ENCODE data around the gene FAT2. TPM values are rescaled to one million over a fixed set of nuclear protein-coding genes. Genes with fewer than 3 reads are reported as not detected.

Gene FAT2
- total RNA-seq, 4 donors from 2014 or later = not detected

- H3K4me1 ChIP-seq = peaks cover 11 to 13% of the 10 kb centered on the region in 2 donors
- TF ChIP-seq POLR2A (IDR thresholded peaks at IDR 0.05) (no peak), CTCF (IDR thresholded peaks at IDR 0.05 in 4 of 5, conservative IDR thresholded peaks at IDR 0.05 in 1 of 5) (no peak)
- in situ Hi-C loops (cut with MboI; ENCODE audit: low sequenced_read_pairs in 4 of 4) = no loop called here
- ATAC-seq = no peak
- intact Hi-C loops (cut with DNase I; ENCODE audit: low total_unique reads) = no loop called here
- H3K27me3 ChIP-seq = no peaks in the 10 kb centered on the region
- no peak overlapping the region for H3K27ac ChIP-seq
- no peaks in the 10 kb centered on the region for H3K36me3 ChIP-seq
- H3K4me3 ChIP-seq = no peak overlapping the region
- DNase-seq = no peak
- no peaks in the 10 kb centered on the region for H3K9me3 ChIP-seq
Measured at GRCh38 chr5:151584057-151584937, 6.8 kb downstream of the FAT2 start.

GRCh38 chr5:151581812-151582583 lies 9.1 kb downstream of the FAT2 start:
- no peak overlapping the region for H3K4me3 ChIP-seq
- H3K9me3 ChIP-seq = no peaks in the 10 kb centered on the region
- H3K36me3 ChIP-seq = no peaks in the 10 kb centered on the region
- H3K27me3 ChIP-seq = no peaks in the 10 kb centered on the region
- ATAC-seq (no peak), DNase-seq (no peak)
- peaks cover 11 to 13% of the 10 kb centered on the region in 2 donors for H3K4me1 ChIP-seq
- H3K27ac ChIP-seq = no peak overlapping the region
- TF ChIP-seq POLR2A (IDR thresholded peaks at IDR 0.05) (no peak), CTCF (IDR thresholded peaks at IDR 0.05 in 4 of 5, conservative IDR thresholded peaks at IDR 0.05 in 1 of 5) (no peak)
- in situ Hi-C loops (cut with MboI; ENCODE audit: low sequenced_read_pairs in 4 of 4) (no loop called here), intact Hi-C loops (cut with DNase I; ENCODE audit: low total_unique reads) (no loop called here)

GRCh38 chr5:151581347-151581746 lies 9.8 kb downstream of the FAT2 start:
- no peak for TF ChIP-seq POLR2A (IDR thresholded peaks at IDR 0.05)
- no peak for TF ChIP-seq CTCF (IDR thresholded peaks at IDR 0.05 in 4 of 5, conservative IDR thresholded peaks at IDR 0.05 in 1 of 5)
- no peaks in the 10 kb centered on the region for H3K27me3 ChIP-seq
- ATAC-seq (no peak), DNase-seq (no peak)
- no peaks in the 10 kb centered on the region for H3K9me3 ChIP-seq
- intact Hi-C loops (cut with DNase I; ENCODE audit: low total_unique reads) (no loop called here), in situ Hi-C loops (cut with MboI; ENCODE audit: low sequenced_read_pairs in 4 of 4) (no loop called here)
- H3K36me3 ChIP-seq = no peaks in the 10 kb centered on the region
- peaks cover 8 to 9% of the 10 kb centered on the region in 2 donors for H3K4me1 ChIP-seq
- H3K27ac ChIP-seq = no peak overlapping the region
- no peak overlapping the region for H3K4me3 ChIP-seq

GRCh38 chr5:151580858-151581257 lies 10.3 kb downstream of the FAT2 start:
- Histone ChIP-seq H3K27ac (no peak overlapping the region), H3K36me3 (no peaks in the 10 kb centered on the region), H3K4me1 (peaks cover 4 to 5% of the 10 kb centered on the region in 2 donors), H3K4me3 (no peak overlapping the region), H3K9me3 (no peaks in the 10 kb centered on the region), H3K27me3 (no peaks in the 10 kb centered on the region)
- no peak for DNase-seq
- no peak for TF ChIP-seq POLR2A (IDR thresholded peaks at IDR 0.05)
- TF ChIP-seq CTCF (IDR thresholded peaks at IDR 0.05 in 4 of 5, conservative IDR thresholded peaks at IDR 0.05 in 1 of 5) = no peak
- intact Hi-C loops (cut with DNase I; ENCODE audit: low total_unique reads) = no loop called here
- ATAC-seq = no peak
- in situ Hi-C loops (cut with MboI; ENCODE audit: low sequenced_read_pairs in 4 of 4) = no loop called here

Measured in gastrocnemius medialis (tissue), 4 donors.